Karpas-422 (cell line): ENCODE results near the gene ATF1. TPM values are rescaled to one million over a fixed set of nuclear protein-coding genes. Genes with fewer than 3 reads are reported as not detected.
"Not testable (repeated sequence)": the region's sequence is repeated elsewhere in the genome, so short reads cannot be mapped to it uniquely, and the experiment has no call there.

Source experiments
- DNase-seq: peaks from one replicate; pipeline ENCODE4 v3.0.0-alpha.2; 2015
- H2AFZ ChIP-seq: fragments of 200-600 bp; sonication (generic); 2 replicates; pipeline ENCODE4 v1.6.1; 2014; ENCODE audit warnings: antibody characterized with exemption, low read length, mixed read lengths
- H3K27ac ChIP-seq: fragments of 200-600 bp; sonication (generic); 2 replicates; pipeline ENCODE4 v1.5.1; 2014; ENCODE audit warnings: mild to moderate bottlenecking, low read length, moderate library complexity
- H3K27me3 ChIP-seq: fragments of 200-600 bp; sonication (generic); 2 replicates; pipeline ENCODE4 v1.6.1; 2014; ENCODE audit warnings: low read length, mixed read lengths
- H3K36me3 ChIP-seq: fragments of 200-600 bp; sonication (generic); 2 replicates; pipeline ENCODE4 v1.6.1; 2014; ENCODE audit warnings: low read length, mixed read lengths; ENCODE audit not compliant: insufficient read depth
- H3K4me1 ChIP-seq: fragments of 200-600 bp; sonication (generic); 2 replicates; pipeline ENCODE4 v1.6.1; 2014; ENCODE audit warnings: mild to moderate bottlenecking, low read length, mixed read lengths
- H3K4me2 ChIP-seq: fragments of 200-600 bp; sonication (generic); 2 replicates; pipeline ENCODE4 v1.6.1; 2014; ENCODE audit warnings: low read length, low read depth, mild to moderate bottlenecking; ENCODE audit not compliant: poor library complexity, severe bottlenecking
- H3K4me3 ChIP-seq: fragments of 200-600 bp; sonication (generic); 2 replicates; pipeline ENCODE4 v1.5.1; 2014; ENCODE audit warnings: mild to moderate bottlenecking, antibody characterized with exemption, low read length, mixed read lengths
- H3K79me2 ChIP-seq: fragments of 200-600 bp; sonication (generic); 2 replicates; pipeline ENCODE4 v1.6.1; 2014; ENCODE audit warnings: mild to moderate bottlenecking, low read length, mixed read lengths
- H3K9ac ChIP-seq: fragments of 200-600 bp; sonication (generic); 2 replicates; pipeline ENCODE4 v1.6.0; 2014; ENCODE audit warnings: low read length
- H3K9me2 ChIP-seq: fragments of 200-600 bp; sonication (generic), shearing (Covaris generic); replicated peaks from 2 replicates; pipeline ENCODE4 v1.6.0; 2014; ENCODE audit warnings: mild to moderate bottlenecking, low read length, moderate library complexity; ENCODE audit not compliant: insufficient read depth
- H3K9me3 ChIP-seq: fragments of 300-700, 200-600 bp; sonication (generic); 2 replicates; pipeline ENCODE4 v1.6.1; 2014; ENCODE audit warnings: low read length, mixed read lengths
- H4K20me1 ChIP-seq: fragments of 200-600 bp; sonication (generic); 2 replicates; pipeline ENCODE4 v1.6.1; 2014; ENCODE audit warnings: mild to moderate bottlenecking, antibody characterized with exemption, low read length, low read depth; ENCODE audit not compliant: insufficient read depth
- small RNA-seq: library from RNA; depleted of rRNA; stranded (forward); fragments of <200 nt; gene quantifications from one replicate; pipeline ENCODE3, GENCODE V24; 2014
- total RNA-seq: library from RNA; depleted of rRNA; stranded (reverse); fragments of >200 nt; shearing (Covaris generic); gene quantifications from 2 replicates; pipeline ENCODE4 v1.2.3, GENCODE V29; 2014; ENCODE audit warnings: low replicate concordance; rRNA removed

The ATF1 gene
- total RNA-seq, 1 experiment from 2014 or later = 32.6 TPM

DNA sequence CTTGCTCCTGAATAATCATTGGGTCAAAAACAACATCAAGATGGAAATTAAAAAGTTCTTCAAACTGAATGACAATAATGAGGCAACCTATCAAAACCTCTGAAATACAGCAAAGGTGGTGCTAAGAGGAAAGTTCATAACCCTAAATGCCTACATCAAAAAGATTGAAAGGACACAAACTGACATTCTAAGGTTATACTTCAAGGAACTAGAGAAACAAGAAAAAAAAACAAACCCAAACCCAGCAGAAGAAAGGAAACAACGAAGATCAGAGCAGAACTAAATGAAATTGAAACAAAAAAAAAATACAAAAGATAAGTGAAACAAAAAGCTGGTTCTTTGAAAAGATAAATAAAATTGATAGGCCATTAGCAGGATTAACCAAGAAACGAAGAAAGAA lies 105.0 kb downstream of the ATF1 start:
- H3K9ac ChIP-seq, H4K20me1 ChIP-seq, H3K9me3 ChIP-seq, H3K27me3 ChIP-seq, H3K4me2 ChIP-seq, DNase-seq, H2AFZ ChIP-seq, H3K36me3 ChIP-seq, H3K4me3 ChIP-seq, H3K79me2 ChIP-seq, H3K9me2 ChIP-seq, H3K4me1 ChIP-seq, H3K27ac ChIP-seq: not testable (repeated sequence)

Small RNA genes within 50 kb of the gene (small RNA-seq; reads per million reads assigned to genes)
- gene AC013244.2 (0.12 reads per million), gene RF00019 (not detected), gene RN7SL519P (not detected)

Other genes with a start within 250 kb of the ATF1 start
- not detected in 2 replicates for gene TMPRSS12, start 78.8 kb downstream of the ATF1 start, total RNA-seq
- not detected in 2 replicates for gene HIGD1C, start 188.4 kb downstream of the ATF1 start, total RNA-seq